ENCODE results near the gene LONP1. TPM values are rescaled to one million over a fixed set of nuclear protein-coding genes. Genes with fewer than 3 reads are reported as not detected.

LONP1 gene
- total RNA-seq, 5 donors from 2014 or later (not counting 1 experiment from before 2014, with no cell fraction given): 70.0 to 83.9 (median 81.8) TPM

- POLR2A ChIA-PET: no interaction called here
- 62% methylated on average over 75 of the region's 76 CpGs for WGBS (ENCODE audit: insufficient coverage)
- Mint-ChIP-seq H3K9me3 (no peaks in the 10 kb centered on the region), H3K4me3 (peak overlapping the region; percentile 78 to 79 (median 79)), H3K27ac (no peak overlapping the region), H3K36me3 (no peaks in the 10 kb centered on the region), H3K4me1 (peaks cover 26 to 34% (median 33%) of the 10 kb centered on the region in 3 donors), H3K27me3 (no peaks in the 10 kb centered on the region)
- no peak for ATAC-seq (replicated peaks in 1 of 4)
- H3K27me3 ChIP-seq (replicated peaks in 1 of 2; ENCODE audit: control insufficient read depth in 2 of 2, extremely low read depth in 1 of 2, insufficient read depth in 2 of 2, low read length in 1 of 2): no peaks in the 10 kb centered on the region
- H3K27ac ChIP-seq (ENCODE audit: low read length): peak overlapping the region; percentile 61
- CTCF ChIA-PET: interaction anchor here (0.5 to 1.4 kb wide), 9 partner anchors 21 to 1643 kb away, joined by 3 to 9 read pairs (median 3); partner anchors contain the start of genes CATSPERD (in 1 of the 2), LONP1 (in 1 of the 2) and SAFB2 (in 1 of the 2)
- H3K4me1 ChIP-seq (ENCODE audit: control insufficient read depth in 1 of 2, extremely low read depth in 1 of 2, insufficient read depth in 2 of 2, low read length in 2 of 2): peaks cover 3 to 50% of the 10 kb centered on the region in 2 experiments
- peaks cover 3 to 15% of the 10 kb centered on the region in 2 donors for H3K36me3 ChIP-seq (ENCODE audit: control insufficient read depth in 2 of 2, extremely low read depth in 1 of 2, insufficient read depth in 1 of 2, low read length in 1 of 2)
- no peak for DNase-seq
- H3K9me3 ChIP-seq: no peaks in the 10 kb centered on the region
- peak overlapping the region; percentile 51 to 57 for H3K4me3 ChIP-seq (ENCODE audit: control insufficient read depth in 1 of 2, extremely low read depth in 1 of 2, low read length in 1 of 2)
These were observed 32.4 kb downstream of the LONP1 start for GRCh38 chr19:5687360-5688198.

GRCh38 chr19:5686647-5687359 is 33.1 kb downstream of the LONP1 start:
- Histone ChIP-seq H3K27me3 (replicated peaks in 1 of 2; ENCODE audit: control insufficient read depth in 2 of 2, extremely low read depth in 1 of 2, insufficient read depth in 2 of 2, low read length in 1 of 2) (no peaks in the 10 kb centered on the region), H3K9me3 (no peaks in the 10 kb centered on the region), H3K4me3 (ENCODE audit: control insufficient read depth in 1 of 2, extremely low read depth in 1 of 2, low read length in 1 of 2) (peak overlapping the region; percentile 51 to 57), H3K36me3 (ENCODE audit: control insufficient read depth in 2 of 2, extremely low read depth in 1 of 2, insufficient read depth in 1 of 2, low read length in 1 of 2) (peaks cover 0 to 7% of the 10 kb centered on the region in 2 donors), H3K4me1 (ENCODE audit: control insufficient read depth in 1 of 2, extremely low read depth in 1 of 2, insufficient read depth in 2 of 2, low read length in 2 of 2) (peaks cover 2 to 45% of the 10 kb centered on the region in 2 experiments), H3K27ac (ENCODE audit: low read length) (peak overlapping the region; percentile 61)
- peak; percentile 70 to 96 (median 82) for DNase-seq
- H3K9me3 Mint-ChIP-seq: no peaks in the 10 kb centered on the region
- peak overlapping the region; percentile 78 to 79 (median 79) for H3K4me3 Mint-ChIP-seq
- no peaks in the 10 kb centered on the region for H3K36me3 Mint-ChIP-seq
- H3K4me1 Mint-ChIP-seq: peaks cover 24 to 39% (median 34%) of the 10 kb centered on the region in 3 donors
- WGBS (ENCODE audit: insufficient coverage): under 1% methylated on average over 59 of the region's 59 CpGs
- peak; percentile 60 to 68 (median 65) for ATAC-seq (replicated peaks in 1 of 4)
- H3K27ac Mint-ChIP-seq: peak overlapping the region; percentile 80 to 88
- no peaks in the 10 kb centered on the region for H3K27me3 Mint-ChIP-seq
- CTCF ChIA-PET: interaction anchor here (0.6 to 1.4 kb wide), 8 partner anchors 21 to 1642 kb away, joined by 3 to 9 read pairs (median 3); partner anchors contain the start of genes CATSPERD (in 1 of the 2), LONP1 (in 1 of the 2) and SAFB2 (in 1 of the 2)
- POLR2A ChIA-PET: interaction anchor here in 1 of 2 donors (0.6 kb wide), 1 partner anchor 64 kb away, joined by 3 read pairs; the partner anchor contains the start of genes SAFB and SAFB2

- H3K36me3 Mint-ChIP-seq: no peaks in the 10 kb centered on the region
- H3K4me1 Mint-ChIP-seq: peaks cover 29 to 43% (median 39%) of the 10 kb centered on the region in 3 donors
- H3K9me3 Mint-ChIP-seq: no peaks in the 10 kb centered on the region
- peak overlapping the region; percentile 80 to 88 for H3K27ac Mint-ChIP-seq
- ChIA-PET POLR2A (interaction anchor here in 1 of 2 donors (0.6 kb wide), 2 partner anchors 27 to 64 kb away, joined by 3 read pairs; partner anchors contain the start of genes SAFB and SAFB2), CTCF (interaction anchor here in 1 of 2 donors (1.4 kb wide), 1 partner anchor 34 kb away, joined by 9 read pairs; the partner anchor contains the start of genes CATSPERD and LONP1)
- H3K4me3 Mint-ChIP-seq: peak overlapping the region; percentile 78 to 79 (median 79)
- Histone ChIP-seq H3K9me3 (no peaks in the 10 kb centered on the region), H3K4me3 (ENCODE audit: control insufficient read depth in 1 of 2, extremely low read depth in 1 of 2, low read length in 1 of 2) (peak overlapping the region in 1 of 2 donors; percentile 57), H3K27ac (ENCODE audit: low read length) (peak overlapping the region; percentile 61), H3K27me3 (replicated peaks in 1 of 2; ENCODE audit: control insufficient read depth in 2 of 2, extremely low read depth in 1 of 2, insufficient read depth in 2 of 2, low read length in 1 of 2) (no peaks in the 10 kb centered on the region), H3K4me1 (ENCODE audit: control insufficient read depth in 1 of 2, extremely low read depth in 1 of 2, insufficient read depth in 2 of 2, low read length in 2 of 2) (peaks cover 0 to 45% of the 10 kb centered on the region in 2 experiments), H3K36me3 (ENCODE audit: control insufficient read depth in 2 of 2, extremely low read depth in 1 of 2, insufficient read depth in 1 of 2, low read length in 1 of 2) (peaks cover 0 to 2% of the 10 kb centered on the region in 2 donors)
- ATAC-seq (replicated peaks in 1 of 4): no peak
- 30% methylated on average over 16 of the region's 16 CpGs for WGBS (ENCODE audit: insufficient coverage)
- DNase-seq: peak in 1 of 35 experiments; percentile 76
- H3K27me3 Mint-ChIP-seq: no peaks in the 10 kb centered on the region
These were observed 33.7 kb downstream of the LONP1 start for GRCh38 chr19:5686326-5686646.

GRCh38 chr19:5684694-5685430 is 35.1 kb downstream of the LONP1 start:
- Histone ChIP-seq H3K27ac (ENCODE audit: low read length) (no peak overlapping the region), H3K4me1 (ENCODE audit: control insufficient read depth in 1 of 2, extremely low read depth in 1 of 2, insufficient read depth in 2 of 2, low read length in 2 of 2) (peaks cover 3 to 40% of the 10 kb centered on the region in 2 experiments), H3K9me3 (no peaks in the 10 kb centered on the region), H3K36me3 (ENCODE audit: control insufficient read depth in 2 of 2, extremely low read depth in 1 of 2, insufficient read depth in 1 of 2, low read length in 1 of 2) (no peaks in the 10 kb centered on the region), H3K4me3 (ENCODE audit: control insufficient read depth in 1 of 2, extremely low read depth in 1 of 2, low read length in 1 of 2) (no peak overlapping the region), H3K27me3 (replicated peaks in 1 of 2; ENCODE audit: control insufficient read depth in 2 of 2, extremely low read depth in 1 of 2, insufficient read depth in 2 of 2, low read length in 1 of 2) (no peaks in the 10 kb centered on the region)
- ChIA-PET CTCF (no interaction called here), POLR2A (no interaction called here)
- Mint-ChIP-seq H3K27me3 (no peaks in the 10 kb centered on the region), H3K4me3 (no peak overlapping the region), H3K4me1 (peaks cover 29 to 39% (median 37%) of the 10 kb centered on the region in 3 donors), H3K27ac (no peak overlapping the region), H3K36me3 (no peaks in the 10 kb centered on the region), H3K9me3 (no peaks in the 10 kb centered on the region)
- 88% methylated on average over 17 of the region's 22 CpGs for WGBS (ENCODE audit: insufficient coverage)
- no peak for DNase-seq
- ATAC-seq (replicated peaks in 1 of 4): no peak

GRCh38 chr19:5683177-5683886 is 36.6 kb downstream of the LONP1 start:
- ChIA-PET CTCF (no interaction called here), POLR2A (no interaction called here)
- no peaks in the 10 kb centered on the region for H3K9me3 ChIP-seq
- DNase-seq (no peak), ATAC-seq (replicated peaks in 1 of 4) (no peak)
- Mint-ChIP-seq H3K4me3 (peak overlapping the region in 2 of 3 donors; percentile 65 to 84), H3K9me3 (no peaks in the 10 kb centered on the region), H3K27me3 (no peaks in the 10 kb centered on the region), H3K27ac (peak overlapping the region; percentile 31 to 63), H3K4me1 (peaks cover 35 to 45% (median 41%) of the 10 kb centered on the region in 3 donors), H3K36me3 (no peaks in the 10 kb centered on the region)
- H3K27me3 ChIP-seq (replicated peaks in 1 of 2; ENCODE audit: control insufficient read depth in 2 of 2, extremely low read depth in 1 of 2, insufficient read depth in 2 of 2, low read length in 1 of 2): no peaks in the 10 kb centered on the region
- H3K4me3 ChIP-seq (ENCODE audit: control insufficient read depth in 1 of 2, extremely low read depth in 1 of 2, low read length in 1 of 2): no peak overlapping the region
- 90% methylated on average over 3 of the region's 10 CpGs for WGBS (ENCODE audit: insufficient coverage)
- H3K27ac ChIP-seq (ENCODE audit: low read length): no peak overlapping the region
- peaks cover 5 to 47% of the 10 kb centered on the region in 2 experiments for H3K4me1 ChIP-seq (ENCODE audit: control insufficient read depth in 1 of 2, extremely low read depth in 1 of 2, insufficient read depth in 2 of 2, low read length in 2 of 2)
- H3K36me3 ChIP-seq (ENCODE audit: control insufficient read depth in 2 of 2, extremely low read depth in 1 of 2, insufficient read depth in 1 of 2, low read length in 1 of 2): peaks cover under 1 to 1% of the 10 kb centered on the region in 2 donors

Data from T-cell (primary cell).